HG03521 (cell line): Measurements from ENCODE around the gene BACE1-AS.

Experiments used
- ATAC-seq: cut with Tn5 transposase; IDR thresholded peaks from one replicate; pipeline ENCODE4 v1.9.1; 2021; ENCODE audit warnings: mild to moderate bottlenecking, moderate library complexity; ENCODE audit not compliant: unreplicated experiment

BACE1-AS gene

DNA sequence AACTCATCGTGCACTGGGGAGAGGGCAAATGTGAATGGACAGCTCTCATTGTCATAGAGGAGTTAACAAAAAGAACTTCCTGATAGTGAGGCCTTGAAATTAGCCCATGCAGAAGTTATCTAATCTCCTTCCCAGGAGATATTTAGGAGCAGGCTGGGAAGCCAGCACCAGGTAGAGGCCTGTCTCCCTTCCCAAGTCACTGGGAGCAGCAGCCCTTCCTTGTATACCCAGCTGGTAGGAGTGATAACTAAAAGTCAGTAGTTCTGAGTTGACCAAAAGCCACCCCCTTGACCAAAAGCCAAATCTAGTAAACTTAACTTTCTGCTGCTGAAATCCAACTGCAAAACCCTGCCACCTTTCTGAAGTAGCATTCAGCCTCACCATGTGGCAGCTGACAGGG is 1.4 kb upstream of the BACE1-AS start:
- no peak for ATAC-seq

DNA sequence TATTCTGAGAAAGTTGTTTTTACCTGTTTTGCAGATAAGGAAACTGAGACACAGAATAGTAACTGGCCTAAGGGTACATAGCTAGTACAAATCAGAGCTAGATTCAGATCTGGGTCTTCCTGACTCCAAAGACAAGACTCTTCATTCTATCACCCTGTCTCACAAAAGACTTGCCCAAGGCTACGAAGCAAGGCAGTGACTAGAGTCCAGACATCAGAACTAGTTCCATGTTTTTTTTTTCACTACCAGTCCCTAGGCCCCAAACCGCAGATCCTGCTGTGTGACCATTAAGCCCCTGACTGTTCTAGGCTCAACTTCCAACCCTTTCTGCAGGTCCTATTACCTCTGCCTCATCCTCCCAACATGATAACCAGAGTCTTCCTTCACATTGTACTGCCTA is 1.5 kb downstream of the BACE1-AS start:
- ATAC-seq = no peak

DNA sequence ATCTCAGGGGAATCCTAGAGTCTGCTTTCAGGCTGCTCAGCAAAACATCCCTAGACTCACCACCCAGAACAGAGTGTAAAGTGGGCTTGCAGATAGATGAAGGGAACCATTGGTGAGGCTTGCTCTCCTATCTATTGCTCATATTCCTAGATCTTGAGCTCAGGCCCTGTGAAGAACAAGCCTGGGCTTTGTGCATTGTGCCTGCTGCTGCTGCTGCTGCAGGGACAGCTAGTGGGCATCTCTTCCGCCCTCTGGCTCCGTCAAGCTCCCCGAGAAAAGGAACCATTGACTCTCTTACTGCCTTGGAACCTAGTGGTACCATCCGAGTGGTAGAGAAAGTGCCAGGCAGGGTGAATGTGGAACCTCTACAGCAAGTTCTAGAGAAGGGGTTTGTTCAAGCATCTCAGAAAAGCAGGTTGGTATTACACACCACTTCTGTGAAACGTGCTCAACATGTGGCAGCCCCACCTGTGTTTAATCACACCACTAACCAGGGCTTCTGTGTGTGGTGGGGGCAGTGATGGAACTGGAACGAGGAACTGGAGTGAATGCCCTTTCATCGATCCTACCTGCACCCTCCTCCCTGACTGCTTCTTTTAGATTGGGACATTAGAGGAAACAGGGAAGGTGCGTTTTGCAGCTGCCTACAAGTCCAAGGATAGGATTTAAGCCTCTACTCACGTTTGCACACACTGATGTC is 4.4 kb downstream of the BACE1-AS start:
- no peak for ATAC-seq

DNA sequence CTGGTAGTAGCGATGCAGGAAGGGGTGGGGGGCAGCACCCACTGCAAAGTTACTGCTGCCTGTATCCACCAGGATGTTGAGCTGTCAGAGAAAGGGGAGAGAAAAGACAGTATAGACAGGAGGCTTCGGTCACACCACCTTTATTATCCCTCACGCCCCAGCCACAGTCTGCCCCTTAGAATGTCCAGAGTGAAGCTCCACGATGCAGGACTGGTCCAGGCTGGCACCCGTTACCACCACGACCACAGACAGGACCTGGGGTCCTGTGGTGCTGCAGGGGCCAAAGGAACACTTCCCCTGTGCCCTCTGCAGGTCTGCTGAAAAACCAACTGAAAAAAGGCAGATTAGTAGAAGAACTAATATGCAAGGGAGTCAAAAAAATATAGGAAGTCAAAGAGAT is 5.7 kb downstream of the BACE1-AS start:
- ATAC-seq = no peak

DNA sequence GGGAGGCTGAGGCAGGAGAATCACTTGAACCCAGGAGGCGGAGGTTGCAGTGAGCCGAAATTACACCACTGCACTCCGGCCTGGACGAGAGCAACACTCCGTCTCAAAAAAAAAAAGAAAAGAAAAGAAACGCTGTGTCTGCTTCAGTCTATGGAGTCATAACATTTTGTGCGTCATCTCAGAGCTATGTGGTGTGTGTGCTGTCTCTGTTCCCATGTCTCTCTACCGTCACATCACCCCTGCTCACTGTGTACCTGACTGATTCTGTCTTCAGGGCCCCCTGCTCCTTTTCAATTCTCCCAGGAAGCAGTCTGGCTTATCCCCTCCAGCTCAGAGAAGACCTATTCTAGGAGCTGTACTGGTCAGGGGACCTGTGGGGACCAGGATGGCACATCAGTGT is 7.0 kb downstream of the BACE1-AS start:
- ATAC-seq = no peak

DNA sequence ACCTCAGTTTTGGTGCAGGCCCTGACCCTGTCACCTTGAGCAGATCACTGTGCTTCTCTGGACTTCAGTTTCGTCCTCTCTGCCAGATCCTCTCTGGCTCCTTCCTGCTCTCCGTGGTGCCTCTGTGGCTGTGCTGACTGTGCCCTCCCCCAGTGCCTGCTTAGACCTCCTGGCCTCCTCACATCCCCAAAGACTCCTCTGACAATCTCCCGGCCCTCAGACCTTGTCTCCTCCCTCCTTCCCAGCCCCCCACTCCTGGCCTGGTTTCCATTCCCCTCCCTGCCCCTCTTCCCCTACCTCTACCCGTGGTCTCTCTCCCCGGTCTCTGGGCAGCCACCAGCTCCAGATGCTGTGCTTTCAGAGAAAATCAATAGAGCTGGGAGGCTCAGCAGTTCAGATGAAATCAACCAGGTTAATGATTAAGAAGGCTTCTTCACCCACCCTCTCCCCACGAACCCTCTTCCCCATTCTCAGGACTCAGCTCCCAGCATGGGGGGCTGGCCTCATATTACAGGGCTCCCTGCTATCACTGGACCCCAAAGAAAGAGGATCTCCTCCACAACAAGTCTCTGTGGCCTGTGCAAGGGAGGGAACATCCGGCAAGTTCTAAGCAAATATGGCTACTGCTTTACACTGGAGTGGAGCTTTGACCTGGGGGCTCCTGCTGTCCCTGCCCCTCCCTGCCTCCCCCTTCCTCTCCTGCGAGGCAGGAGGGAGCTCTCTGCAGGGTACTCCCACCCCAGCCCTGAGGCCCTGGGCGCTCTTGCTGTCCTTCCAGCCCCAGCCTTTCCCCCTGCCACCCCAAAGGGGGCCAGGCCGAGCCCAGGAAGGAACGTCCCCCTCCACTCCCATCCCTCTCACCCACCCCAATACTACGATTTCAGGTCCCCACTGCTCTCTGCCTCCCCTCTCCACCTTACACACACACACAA is 8.5 kb downstream of the BACE1-AS start:
- ATAC-seq = no peak

DNA sequence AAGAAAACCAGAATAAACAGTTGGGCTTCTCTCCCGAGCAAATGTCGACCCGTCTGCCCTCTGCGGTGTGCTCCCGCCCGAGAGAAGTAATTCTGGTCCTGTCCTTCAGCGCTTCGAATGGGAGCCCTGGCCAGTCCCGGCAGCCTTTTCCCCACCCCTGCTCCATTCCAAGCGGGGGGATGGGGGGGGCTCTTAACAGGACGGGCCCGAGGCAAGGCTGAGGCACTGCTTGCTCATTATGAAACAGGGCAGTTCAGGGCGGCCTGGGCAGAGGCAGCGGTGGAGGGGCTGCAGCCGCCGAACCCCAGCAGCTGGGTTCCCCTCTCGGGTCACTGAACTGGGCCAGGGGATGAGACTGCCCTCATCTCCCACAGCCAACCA is 9.1 kb downstream of the BACE1-AS start:
- ATAC-seq = no peak

DNA sequence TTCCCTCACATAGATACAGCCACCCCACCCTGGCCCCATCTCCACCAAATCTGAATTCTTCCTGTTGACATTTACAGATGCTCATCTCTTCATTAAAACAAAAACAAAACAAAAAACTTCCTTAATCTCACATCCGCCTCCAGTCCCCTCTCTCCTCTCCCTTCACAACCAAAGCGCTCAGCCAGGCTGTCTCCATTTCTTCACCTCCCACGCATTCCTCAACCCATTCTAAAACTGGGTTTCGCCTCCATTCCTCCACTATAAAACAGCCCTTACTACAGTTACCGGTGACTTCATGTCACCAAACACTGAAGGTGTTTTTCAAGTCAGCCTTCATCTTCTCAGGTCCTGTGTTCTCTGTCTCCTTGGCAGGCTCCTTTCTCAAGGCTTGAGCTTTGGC is 9.6 kb downstream of the BACE1-AS start:
- ATAC-seq = no peak

DNA sequence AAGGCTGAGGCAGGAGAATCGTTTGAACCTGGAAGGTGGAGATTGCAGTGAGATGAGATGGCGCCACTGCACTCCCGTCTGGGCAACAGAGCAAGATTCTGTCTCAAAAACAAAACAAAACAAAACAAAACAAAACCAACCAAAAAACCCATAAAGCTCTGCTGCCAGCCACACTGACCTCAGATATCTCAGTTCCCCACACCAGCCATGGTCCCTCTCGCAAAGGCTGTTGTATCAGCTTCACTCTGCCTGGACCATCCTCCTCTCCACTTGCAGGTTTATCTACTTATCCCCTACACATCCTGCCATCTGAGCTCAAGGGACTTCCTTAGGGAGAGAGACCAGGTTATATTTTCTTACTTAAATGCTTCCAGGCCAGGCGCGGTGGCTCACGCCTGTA is 11.1 kb downstream of the BACE1-AS start:
- ATAC-seq = no peak

DNA sequence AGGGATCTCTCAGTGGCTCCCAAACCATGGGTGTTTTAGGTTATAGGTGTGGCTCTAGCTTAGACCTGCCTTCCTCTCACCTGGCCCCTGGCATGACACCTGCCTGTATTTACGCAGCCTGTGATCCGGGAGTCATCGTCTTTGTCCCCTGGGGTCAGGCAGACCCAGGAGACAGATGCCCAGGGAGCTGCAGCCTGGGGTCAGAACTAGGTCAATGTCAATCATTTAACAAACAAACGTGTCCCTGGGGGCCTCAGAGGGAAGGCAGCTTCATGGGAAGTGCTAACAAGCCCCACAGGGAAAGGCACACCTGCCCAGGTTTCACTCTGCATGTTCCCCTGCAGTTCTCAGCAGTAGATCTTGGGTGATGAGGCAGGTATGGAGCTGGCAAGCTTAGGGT is 12.0 kb downstream of the BACE1-AS start:
- ATAC-seq = no peak

DNA sequence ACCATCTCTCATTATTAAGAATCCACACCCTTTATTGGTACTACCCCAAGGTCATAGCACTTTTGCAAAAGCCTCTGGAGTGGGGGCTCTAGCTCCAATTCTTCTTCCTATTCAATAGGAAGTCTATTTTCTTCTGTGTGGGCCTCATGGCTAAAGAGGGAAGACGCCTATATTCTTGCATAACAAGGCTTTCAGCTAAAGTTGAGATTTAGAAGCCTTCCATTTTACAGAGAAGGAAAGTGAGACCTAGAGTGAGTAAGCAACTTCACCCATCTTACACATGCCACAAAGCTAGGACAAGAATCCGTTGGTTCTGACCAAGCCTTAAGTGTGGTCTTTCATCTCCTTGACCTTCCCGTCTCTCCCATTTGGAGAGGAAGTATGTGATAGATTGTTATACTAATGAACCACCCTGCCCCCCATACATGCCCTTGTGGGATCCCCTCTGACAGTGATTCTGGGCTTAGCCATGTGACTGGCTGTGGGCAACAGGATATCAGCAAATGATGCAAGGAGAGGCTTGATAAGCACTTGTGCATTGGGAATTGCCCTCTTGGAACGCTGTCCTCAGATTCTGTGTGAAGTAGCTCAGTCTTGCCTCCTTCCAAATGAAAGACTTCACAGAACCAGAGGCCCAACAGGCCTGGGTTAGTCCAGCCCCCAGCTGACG is 12.6 kb downstream of the BACE1-AS start:
- no peak for ATAC-seq

DNA sequence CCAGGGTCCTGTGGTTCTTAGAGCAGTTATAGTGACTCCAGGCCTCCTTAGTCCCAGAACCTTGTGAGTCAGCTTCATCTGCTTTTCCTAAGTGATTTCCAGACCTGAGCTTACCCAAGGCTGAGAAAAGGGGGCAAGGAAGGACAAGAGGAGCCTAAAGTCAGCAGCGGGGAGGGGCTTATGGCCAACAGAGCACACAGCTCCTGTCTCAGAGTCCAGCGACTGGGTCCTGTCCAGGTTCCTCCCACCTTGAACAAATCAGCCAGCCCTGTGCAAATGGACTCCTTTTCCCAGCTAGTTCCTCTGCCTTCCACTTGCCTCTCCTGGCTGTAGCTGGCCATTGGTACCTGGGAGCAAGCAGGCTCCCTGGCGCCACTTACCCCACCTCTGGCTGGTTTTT is 14.0 kb downstream of the BACE1-AS start:
- ATAC-seq = no peak

DNA sequence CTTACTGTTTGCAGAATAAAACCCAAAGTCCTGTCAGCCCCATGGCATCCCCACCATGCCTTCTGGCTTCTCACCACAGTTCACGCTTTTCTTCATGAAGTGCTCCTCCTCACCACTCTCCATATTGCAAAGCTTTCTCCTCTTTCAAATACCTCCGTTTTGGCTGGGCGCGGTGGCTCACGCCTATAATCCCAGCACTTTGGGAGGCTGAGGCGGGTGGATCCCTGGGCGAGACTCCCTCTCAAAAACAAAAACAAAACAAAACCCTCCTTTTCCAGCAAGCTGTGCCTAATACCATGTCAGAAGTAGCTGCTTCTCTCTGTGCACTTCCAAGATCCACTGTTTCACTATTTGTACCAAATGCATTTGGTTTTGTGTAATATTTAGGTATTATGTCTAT is 18.2 kb downstream of the BACE1-AS start:
- no peak for ATAC-seq

DNA sequence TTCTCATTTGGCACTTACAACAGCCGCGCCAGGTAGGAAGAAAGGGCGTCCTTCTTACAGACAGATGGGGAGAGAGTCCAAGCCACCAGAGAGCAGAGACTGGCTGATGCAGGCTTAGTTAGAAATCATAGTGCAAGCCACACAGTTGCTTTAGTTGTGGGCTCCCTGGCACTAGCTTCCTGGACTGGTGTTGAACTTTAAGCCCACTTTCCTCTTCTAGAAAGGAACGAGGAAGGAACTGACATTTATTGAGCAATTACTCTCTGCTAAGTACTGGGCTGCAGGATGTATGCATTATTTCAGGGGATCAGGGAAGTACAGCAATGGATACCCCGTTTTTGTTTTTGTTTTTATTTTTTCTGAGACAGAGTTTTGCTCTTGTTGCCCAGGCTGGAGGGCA is 21.9 kb downstream of the BACE1-AS start:
- no peak for ATAC-seq

DNA sequence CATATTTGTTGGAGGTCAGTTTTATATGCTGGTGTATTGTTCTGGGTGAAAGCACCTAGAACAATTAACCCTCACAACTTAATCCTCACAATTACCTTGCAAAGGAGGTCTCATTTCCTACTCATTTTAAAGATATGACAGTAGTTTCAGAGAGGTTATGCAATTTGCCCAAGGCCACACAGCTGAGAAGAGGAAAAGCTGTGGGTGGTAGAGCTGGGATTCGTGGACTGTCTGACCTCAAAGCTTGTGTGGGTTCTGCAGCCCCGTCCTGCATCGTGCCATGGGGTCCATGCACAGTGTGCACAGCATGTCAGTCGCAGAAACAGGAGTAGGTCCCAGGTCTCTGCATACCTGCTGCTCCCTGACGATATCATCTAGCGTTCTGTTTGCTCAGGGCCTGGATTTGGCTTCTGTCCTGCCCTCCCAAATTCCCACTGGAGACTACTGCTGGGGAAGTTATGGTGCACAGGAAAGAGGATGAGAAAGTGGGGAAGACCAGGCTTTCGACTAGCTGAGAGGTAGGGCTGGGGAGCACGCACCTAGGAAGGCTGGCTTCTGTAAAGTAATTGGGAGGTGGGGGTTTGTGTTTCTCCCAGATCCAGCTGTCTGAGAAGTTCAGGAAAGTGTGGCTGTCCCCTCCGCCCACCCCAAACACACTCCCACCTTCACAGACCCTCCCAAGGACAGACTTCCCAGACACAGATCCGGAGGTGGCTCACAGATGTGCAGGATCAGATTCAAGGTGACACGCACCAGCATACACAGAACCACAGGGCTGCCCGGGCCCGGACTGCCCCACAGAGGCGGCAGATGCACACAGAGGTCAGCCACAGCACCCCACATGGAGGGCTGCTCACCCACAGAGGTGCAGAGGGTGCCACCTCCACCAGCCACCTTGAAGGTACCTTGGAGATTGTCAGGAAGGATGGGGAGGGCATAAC is 23.0 kb downstream of the BACE1-AS start:
- ATAC-seq = no peak

DNA sequence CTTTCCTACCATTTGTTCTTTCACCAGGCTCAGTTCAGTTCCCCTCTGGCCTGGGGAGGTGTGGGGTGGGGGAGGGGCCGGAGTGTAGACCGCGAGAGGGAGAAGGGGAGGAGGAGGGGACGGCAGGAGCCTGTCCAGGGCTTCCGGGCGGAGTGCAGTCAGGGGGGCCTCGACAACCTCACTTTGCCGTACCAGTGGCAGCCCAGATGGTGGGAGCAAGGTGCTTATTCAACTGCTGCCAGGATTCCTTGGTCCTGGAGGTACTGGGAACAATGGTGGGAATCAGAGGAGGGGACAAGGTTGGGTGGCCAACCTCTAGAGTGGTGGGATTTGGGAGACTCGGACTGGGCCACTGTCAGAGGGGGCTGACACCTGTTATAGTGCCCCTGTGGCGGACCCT is 23.7 kb downstream of the BACE1-AS start:
- no peak for ATAC-seq

DNA sequence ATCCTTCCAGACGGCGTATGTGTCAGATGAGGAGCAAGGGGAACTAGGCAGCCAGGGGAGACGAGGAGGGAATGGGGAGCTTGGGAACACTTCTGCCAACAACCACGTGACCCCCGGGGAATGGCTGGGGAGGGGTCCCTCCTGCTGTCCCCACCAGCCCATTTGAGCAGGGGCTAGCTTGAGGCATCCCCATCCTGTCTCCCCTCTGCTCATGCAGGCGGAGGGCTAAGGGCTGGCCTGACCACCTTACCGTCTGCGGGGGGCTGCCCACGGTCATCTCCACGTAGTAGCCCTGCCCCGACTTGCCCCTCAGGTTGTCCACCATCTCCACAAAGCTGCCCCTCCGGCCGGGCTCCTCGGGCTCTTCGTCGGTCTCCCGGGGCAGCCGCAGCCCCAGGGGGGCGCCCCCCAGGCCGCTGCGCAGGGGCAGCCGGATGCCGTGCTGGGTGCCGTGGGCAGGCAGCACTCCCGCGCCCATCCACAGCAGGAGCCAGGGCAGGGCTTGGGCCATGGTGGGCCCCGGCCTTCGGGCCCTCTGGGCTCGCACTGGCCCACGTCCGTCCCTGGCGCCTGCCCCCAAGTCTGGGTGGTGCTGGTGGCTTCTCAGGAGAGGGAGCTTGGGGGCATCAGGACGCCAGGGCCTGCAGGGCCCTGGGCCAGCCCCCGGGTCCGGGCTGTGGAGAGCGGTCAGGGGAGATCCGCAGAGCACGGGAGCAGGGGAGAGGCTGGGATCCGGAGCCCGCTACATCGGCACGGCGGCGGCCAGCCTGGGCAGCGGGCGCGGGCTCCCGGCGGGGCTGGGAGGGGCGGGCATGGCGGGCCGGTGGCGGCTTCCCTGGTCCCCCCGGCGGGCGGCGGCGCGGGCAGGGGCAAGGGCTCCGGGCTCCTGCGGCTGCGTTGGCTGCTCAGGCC is 24.4 kb downstream of the BACE1-AS start:
- no peak for ATAC-seq

DNA sequence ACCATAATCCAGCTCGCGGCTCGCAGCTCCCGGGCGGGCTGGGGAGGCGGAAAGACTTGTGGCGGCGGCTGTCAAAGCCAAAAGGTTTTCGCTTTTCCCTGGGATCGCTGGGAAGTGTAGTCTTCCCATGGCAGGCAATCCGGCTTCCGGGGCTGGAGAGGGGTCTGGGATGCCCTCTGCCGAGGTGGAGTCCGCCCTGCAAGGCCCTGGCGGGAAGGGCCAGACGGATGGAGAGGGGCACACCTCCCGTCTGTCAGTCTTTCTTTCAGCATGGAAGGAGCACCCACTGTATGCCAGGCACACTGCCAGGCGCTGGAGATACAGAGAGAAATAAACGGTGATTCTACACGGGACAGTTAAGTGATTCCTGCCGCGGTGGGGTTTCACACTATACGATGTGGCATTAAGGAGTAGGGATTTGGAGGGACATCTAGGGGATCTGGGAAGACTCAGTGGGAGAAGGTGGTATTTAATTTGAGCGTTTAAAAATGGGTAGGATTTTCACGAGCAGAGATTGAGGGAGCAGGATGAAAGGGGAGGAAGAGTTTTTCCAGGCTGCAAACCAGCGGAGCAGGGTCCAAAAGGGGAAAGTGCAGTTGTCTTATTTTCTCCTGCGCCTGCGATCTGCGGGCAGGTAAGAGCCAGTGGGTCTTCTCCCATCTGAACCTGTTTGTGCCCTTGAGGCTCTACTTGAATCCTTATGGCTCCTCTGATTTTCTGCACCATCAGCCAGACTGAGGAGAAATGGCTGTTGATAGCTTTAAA is 25.2 kb downstream of the BACE1-AS start, which contains the start of gene BACE1:
BACE1 (minus strand) TSS at position 60 of the 765 bp plus-strand sequence. CDS start 461 bp downstream, outside the sequence.
- no peak for ATAC-seq

DNA sequence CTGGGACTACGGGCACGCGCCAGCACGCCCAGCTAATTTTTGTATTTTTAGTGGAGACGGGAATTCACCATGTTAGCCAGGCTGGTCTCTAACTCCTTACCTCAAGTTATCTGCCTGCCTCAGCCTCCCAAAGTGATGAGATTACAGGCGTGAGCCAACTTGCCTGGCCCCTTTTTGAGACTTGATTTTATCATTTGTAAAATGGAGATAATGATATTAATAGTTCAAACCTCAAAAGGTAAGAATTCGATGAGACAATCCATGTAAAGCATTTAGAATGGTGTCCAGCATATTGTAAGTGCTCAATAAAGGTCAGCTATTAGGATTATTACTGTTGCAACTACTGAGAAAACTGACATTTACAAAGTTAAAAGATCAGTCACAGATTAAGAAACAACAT is 27.6 kb downstream of the BACE1-AS start:
- no peak for ATAC-seq
